ES-I3 (cell line): ENCODE data around the gene TXNDC11.
A peak's percentile ranks its signal among the peaks of the same experiment; 100 is the strongest.

ENCODE experiments used
- H3K36me3 ChIP-seq: 2 replicates; pipeline ENCODE4 v1.6.1; 2013; ENCODE audit warnings: mild to moderate bottlenecking, low read length, control low read depth, moderate library complexity; ENCODE audit not compliant: insufficient read depth
- H3K4me1 ChIP-seq: 2 replicates; pipeline ENCODE4 v1.6.1; 2013; ENCODE audit warnings: mild to moderate bottlenecking, control low read depth, low read length; ENCODE audit not compliant: insufficient read depth
- H3K9ac ChIP-seq: 2 replicates; pipeline ENCODE4 v1.6.1; 2013; ENCODE audit warnings: low read depth, mild to moderate bottlenecking, low read length, moderate library complexity
- H3K9me3 ChIP-seq: 2 replicates; pipeline ENCODE4 v1.6.1; 2013; ENCODE audit warnings: mild to moderate bottlenecking, low read length, moderate library complexity; ENCODE audit not compliant: control insufficient read depth, insufficient read depth

Gene TXNDC11

GRCh38 chr16:11673091-11674000 lies 69.3 kb downstream of the TXNDC11 start:
- peaks cover 24% of the 10 kb centered on the region; the same call in 1 of the 2 replicates for H3K4me1 ChIP-seq
- no peaks in the 10 kb centered on the region for H3K9me3 ChIP-seq
- H3K9ac ChIP-seq, result no peak overlapping the region
- H3K36me3 ChIP-seq, result peaks cover 10% of the 10 kb centered on the region

DNA sequence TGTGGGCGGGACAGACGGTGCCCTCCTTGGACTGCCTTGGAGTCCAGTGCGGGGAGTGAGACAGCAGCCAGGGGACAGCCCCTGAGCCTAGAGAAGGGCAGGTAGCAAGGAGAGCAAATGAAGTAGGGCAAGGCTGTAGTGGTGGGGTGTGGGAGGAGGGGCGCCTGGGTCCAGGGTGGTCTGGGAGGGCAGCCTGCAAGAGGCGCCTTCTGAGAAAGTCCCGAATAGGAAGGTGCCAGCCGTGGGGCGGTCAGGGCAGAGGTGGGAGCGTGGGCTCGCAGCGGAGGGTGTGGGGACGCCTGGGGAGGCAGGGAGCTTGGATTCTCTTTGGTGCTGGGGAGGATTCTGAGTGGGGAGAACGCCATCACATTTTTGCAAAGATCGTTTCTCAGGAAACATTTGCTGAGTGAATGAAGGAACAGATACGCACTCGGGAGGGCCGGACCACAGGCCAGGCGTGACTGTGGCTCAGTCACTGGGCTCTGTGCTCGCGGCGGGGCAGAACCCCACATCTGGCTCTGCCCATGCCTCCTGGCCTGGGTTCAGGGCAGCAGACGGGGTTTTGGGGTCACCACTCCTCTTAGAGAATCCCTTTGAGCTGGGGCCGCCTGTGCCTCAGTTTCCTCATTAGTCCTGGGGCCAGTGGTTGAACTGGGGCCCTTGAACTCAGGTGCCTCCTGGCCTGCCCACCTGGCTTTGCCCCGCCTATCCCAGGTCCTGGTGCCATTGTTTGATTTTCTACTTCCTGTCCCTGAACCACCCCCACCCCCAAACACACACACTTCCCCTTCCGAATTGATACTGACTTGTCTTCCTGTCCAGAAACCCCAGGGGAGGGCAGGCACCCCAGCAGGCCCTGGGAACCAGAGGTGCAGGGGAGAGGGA lies 70.2 kb downstream of the TXNDC11 start:
- H3K4me1 ChIP-seq, result peaks cover 24% of the 10 kb centered on the region; the same call in 1 of the 2 replicates
- H3K36me3 ChIP-seq, result peaks cover 8% of the 10 kb centered on the region
- no peaks in the 10 kb centered on the region for H3K9me3 ChIP-seq
- H3K9ac ChIP-seq, result no peak overlapping the region

- Histone ChIP-seq H3K9me3 (no peaks in the 10 kb centered on the region), H3K4me1 (peaks cover 24% of the 10 kb centered on the region; the same call in 1 of the 2 replicates), H3K9ac (no peak overlapping the region), H3K36me3 (peaks cover 2% of the 10 kb centered on the region)
Measured at GRCh38 chr16:11671676-11672075, 71.0 kb downstream of the TXNDC11 start.

- Histone ChIP-seq H3K9ac (no peak overlapping the region), H3K9me3 (no peaks in the 10 kb centered on the region), H3K4me1 (peaks cover 24% of the 10 kb centered on the region; the same call in 1 of the 2 replicates), H3K36me3 (no peaks in the 10 kb centered on the region; the same call in 1 of the 2 replicates)
Measured at GRCh38 chr16:11671271-11671670, 71.4 kb downstream of the TXNDC11 start.

DNA sequence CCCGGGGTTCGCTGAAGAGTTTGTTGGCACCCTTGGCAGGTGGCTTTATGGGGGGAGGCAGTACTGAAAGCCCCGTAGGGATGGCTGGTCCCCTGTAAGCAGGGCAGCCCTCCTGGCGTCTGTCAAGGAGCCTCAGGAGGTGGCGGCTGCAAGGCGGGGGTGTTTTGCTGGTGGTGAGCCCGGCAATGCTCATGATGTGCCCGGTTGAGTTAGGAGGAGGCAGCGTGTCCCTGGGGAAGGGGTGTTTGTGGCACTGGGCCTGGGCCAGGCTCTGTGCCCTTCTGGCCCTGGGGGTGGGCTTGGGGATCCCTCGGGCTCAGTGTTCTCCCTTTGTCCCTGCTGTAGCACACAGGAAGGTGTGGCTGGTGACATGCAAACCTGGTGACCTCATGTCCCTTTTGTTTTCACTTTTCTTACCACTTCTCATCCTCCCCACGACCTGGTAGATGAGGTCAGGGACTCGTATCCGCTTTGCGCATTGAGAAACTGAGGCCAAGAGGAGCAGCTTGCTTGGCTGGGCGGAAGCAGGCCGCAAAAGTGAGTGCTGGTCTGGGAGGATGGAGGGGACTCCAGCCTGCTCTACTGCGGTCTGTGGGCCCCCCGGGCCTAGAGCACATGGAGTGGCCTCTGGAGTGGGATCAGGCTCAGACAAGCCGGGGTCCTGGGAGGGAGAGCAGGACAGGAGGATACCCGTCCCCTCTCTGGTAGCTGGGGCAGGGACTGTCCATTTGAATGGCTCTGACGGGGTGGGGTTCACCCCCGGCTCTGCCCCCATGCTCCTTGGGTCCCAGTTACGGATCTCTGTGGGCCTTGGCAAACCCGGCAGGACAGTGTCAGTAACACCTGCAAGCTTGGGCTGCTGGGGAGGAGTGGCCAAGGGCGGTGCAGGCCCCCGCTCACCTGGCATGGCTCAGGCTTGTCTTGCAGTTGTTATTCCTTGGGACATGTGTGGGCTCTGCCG lies 72.2 kb downstream of the TXNDC11 start:
- H3K36me3 ChIP-seq, result no peaks in the 10 kb centered on the region; the same call in 1 of the 2 replicates
- 0 out of 2 replicates have a peak overlapping the region, but pooled peaks have one; percentile 76 for H3K9ac ChIP-seq
- H3K4me1 ChIP-seq, result peaks cover 28% of the 10 kb centered on the region; the same call in 1 of the 2 replicates
- no peaks in the 10 kb centered on the region for H3K9me3 ChIP-seq

GRCh38 chr16:11669380-11670146 lies 73.1 kb downstream of the TXNDC11 start:
- H3K36me3 ChIP-seq, result no peaks in the 10 kb centered on the region; the same call in 1 of the 2 replicates
- H3K9me3 ChIP-seq, result no peaks in the 10 kb centered on the region
- H3K4me1 ChIP-seq, result peaks cover 36% of the 10 kb centered on the region; the same call in 1 of the 2 replicates
- peak overlapping the region; percentile 76 for H3K9ac ChIP-seq

GRCh38 chr16:11668623-11669379 lies 73.9 kb downstream of the TXNDC11 start:
- H3K9me3 ChIP-seq, result no peaks in the 10 kb centered on the region
- H3K36me3 ChIP-seq, result no peaks in the 10 kb centered on the region; the same call in 1 of the 2 replicates
- peak overlapping the region; percentile 76 for H3K9ac ChIP-seq
- H3K4me1 ChIP-seq, result peaks cover 40% of the 10 kb centered on the region; the same call in 1 of the 2 replicates

DNA sequence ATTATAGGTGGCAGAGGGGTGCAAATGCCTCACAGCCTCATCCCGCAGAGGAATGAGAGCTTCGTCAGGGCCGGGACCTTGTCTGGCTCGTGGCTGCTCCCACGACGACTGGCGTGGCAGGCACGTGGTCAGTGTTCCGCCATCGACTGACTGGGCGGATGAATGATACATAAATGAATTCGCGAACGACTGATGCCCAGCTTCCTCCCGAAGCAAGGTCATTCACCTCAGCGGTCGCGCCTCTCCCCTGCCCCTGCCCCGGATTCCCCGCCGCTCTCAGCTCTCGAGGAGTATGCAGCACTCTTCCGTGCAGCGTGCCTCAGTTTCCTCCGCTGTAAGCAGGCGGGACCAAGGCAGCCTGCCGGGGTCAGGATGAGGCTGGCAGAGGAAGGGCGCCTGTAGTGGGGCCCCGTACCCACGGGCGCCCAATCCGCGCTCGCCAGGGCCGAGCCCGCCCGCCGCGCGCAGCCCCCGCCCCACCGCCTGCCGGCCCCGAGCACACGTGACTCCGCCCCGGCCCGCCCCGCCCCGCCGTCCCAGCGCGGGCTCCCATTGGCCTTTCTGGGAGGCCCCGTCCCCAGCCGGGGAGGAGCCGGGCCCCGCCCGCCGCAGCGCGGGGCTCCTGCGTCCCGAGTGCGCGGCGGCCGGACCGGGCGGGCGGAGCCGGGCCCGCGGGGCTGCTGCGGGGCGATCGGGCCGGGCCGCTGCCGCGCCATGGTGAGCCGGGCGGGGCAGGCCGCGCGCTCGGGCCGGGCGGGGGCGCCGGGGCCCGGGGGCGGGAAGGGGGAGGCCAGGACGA lies 74.6 kb downstream of the TXNDC11 start, which contains the start of gene SNN:
TSS of gene SNN (plus strand) at position 632 of the 799 bp plus-strand sequence. CDS start 7,605 bp downstream, outside the sequence.
- Histone ChIP-seq H3K4me1 (peaks cover 37% of the 10 kb centered on the region; the same call in 1 of the 2 replicates), H3K36me3 (no peaks in the 10 kb centered on the region; the same call in 1 of the 2 replicates), H3K9me3 (no peaks in the 10 kb centered on the region), H3K9ac (peak within 1 kb of the TSS; percentile 76)

DNA sequence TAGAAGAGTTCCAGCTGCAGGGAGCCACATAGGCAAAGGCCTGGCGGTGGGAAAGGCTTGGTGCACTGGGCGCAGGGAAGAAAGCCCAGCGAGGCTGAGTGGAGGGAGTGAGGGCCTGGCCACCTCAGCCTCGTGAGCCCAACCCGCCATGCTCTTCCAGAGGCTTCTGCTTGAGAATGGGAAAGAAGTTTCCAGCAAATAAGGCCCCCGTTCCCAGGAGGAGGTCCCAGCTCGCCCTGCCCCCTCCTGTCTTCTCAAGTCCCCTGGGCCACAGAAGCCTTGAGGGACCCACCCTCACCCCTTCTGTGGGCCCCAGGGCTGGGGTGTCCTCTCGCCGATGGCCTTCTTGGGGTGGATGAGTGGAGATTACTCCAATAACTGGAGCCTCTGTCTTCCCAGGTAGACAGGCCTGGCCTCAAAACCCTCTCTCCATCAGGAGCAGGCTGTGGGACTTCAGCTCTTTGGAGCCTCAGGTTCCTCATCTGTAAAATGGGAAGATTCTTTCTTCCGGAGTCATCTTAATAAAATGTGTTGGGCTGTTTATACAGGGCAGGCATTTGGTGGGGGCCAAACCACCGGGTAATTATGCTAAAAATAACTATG lies 75.3 kb downstream of the TXNDC11 start:
- H3K36me3 ChIP-seq, result no peaks in the 10 kb centered on the region
- no peaks in the 10 kb centered on the region for H3K9me3 ChIP-seq
- H3K9ac ChIP-seq, result peak overlapping the region; percentile 47; the same call in 1 of the 2 replicates
- peaks cover 30% of the 10 kb centered on the region; the same call in 1 of the 2 replicates for H3K4me1 ChIP-seq

GRCh38 chr16:11666103-11667055 lies 76.3 kb downstream of the TXNDC11 start:
- no peaks in the 10 kb centered on the region for H3K9me3 ChIP-seq
- no peak overlapping the region for H3K9ac ChIP-seq
- H3K4me1 ChIP-seq, result peaks cover 26% of the 10 kb centered on the region; the same call in 1 of the 2 replicates
- H3K36me3 ChIP-seq, result no peaks in the 10 kb centered on the region
